Measurements from ENCODE around the gene EFNA1. TPM values are rescaled to one million over a fixed set of nuclear protein-coding genes. Genes with fewer than 3 reads are reported as not detected.

The EFNA1 gene
- total and polyA plus RNA-seq, 2 donors (not counting 3 experiments of a cell fraction or from before 2014, with no cell fraction given): 107 to 289 TPM

GRCh38 chr1:155179112-155180031 lies 51.7 kb downstream of the EFNA1 start:
- TF ChIP-seq EZH2 (IDR thresholded peaks at IDR 0.05; ENCODE audit: borderline replicate concordance, low read depth, low read length, severe bottlenecking): no peak
- TF ChIP-seq MYC (IDR thresholded peaks at IDR 0.05; ENCODE audit: low read depth, low read length): no peak
- TF ChIP-seq MAX (IDR thresholded peaks at IDR 0.05; ENCODE audit: insufficient read depth, insufficient read length): no peak
- no peak for TF ChIP-seq POLR2AphosphoS5 (IDR thresholded peaks at IDR 0.05; ENCODE audit: insufficient read depth, low read depth, low read length)
- TF ChIP-seq GATA2 (IDR thresholded peaks at IDR 0.05; ENCODE audit: insufficient read depth, insufficient read length, low read depth, low read length): no peak
- TF ChIP-seq CTCF (IDR thresholded peaks at IDR 0.05; ENCODE audit: extremely low read depth in 1 of 2, insufficient read depth in 1 of 2, low read depth in 1 of 2, low read length in 2 of 2): no peak
- TF ChIP-seq JUN (IDR thresholded peaks at IDR 0.05; ENCODE audit: borderline replicate concordance, insufficient read depth, insufficient read length, low read depth): no peak
- TF ChIP-seq POLR2A (IDR thresholded peaks at IDR 0.05; ENCODE audit: low read depth, low read length): no peak
- no peak for TF ChIP-seq FOS (IDR thresholded peaks at IDR 0.05; ENCODE audit: borderline replicate concordance, insufficient read depth, low read length)
- peaks cover 4 to 26% of the 10 kb centered on the region in 2 experiments for H3K36me3 ChIP-seq (ENCODE audit: control insufficient read depth in 2 of 2, extremely low read depth in 1 of 2, insufficient read depth in 2 of 2, low read length in 2 of 2)
- ChIA-PET POLR2A (no interaction called here), CTCF (no interaction called here)
- no peak overlapping the region for H3K9ac ChIP-seq (replicated peaks; ENCODE audit: extremely low read depth, insufficient read depth, low read length)
- no peak overlapping the region for H2AFZ ChIP-seq (ENCODE audit: low read depth, low read length)
- no peaks in the 10 kb centered on the region for H3K79me2 ChIP-seq (ENCODE audit: control insufficient read depth, insufficient read depth, low read length)
- H4K20me1 ChIP-seq (replicated peaks; ENCODE audit: control insufficient read depth, extremely low read depth, insufficient read depth, low read length): no peaks in the 10 kb centered on the region
- no TSS peak for BruUV-seq (replicated peaks)
- no peaks in the 10 kb centered on the region for H3K4me1 ChIP-seq (ENCODE audit: control insufficient read depth, extremely low read depth, insufficient read depth, low read length)
- H3K27me3 ChIP-seq (ENCODE audit: control insufficient read depth in 2 of 2, insufficient read depth in 2 of 2, low read length in 2 of 2): no peaks in the 10 kb centered on the region
- H3K4me2 ChIP-seq (ENCODE audit: insufficient read depth, low read length): no peak overlapping the region
- H3K9me3 ChIP-seq (replicated peaks; ENCODE audit: control insufficient read depth, insufficient read depth, low read length): no peaks in the 10 kb centered on the region
- dilution Hi-C loops (cut with MboI; ENCODE audit: extremely low pct_ligation_motif_present, low sequenced_read_pairs) (no loop called here), intact Hi-C loops (cut with micrococcal nuclease) (no loop called here)
- H3K9me1 ChIP-seq (replicated peaks; ENCODE audit: control insufficient read depth, extremely low read depth, insufficient read depth, low read length): no peaks in the 10 kb centered on the region
- no peak overlapping the region for H3K4me3 ChIP-seq (replicated peaks in 1 of 3; ENCODE audit: insufficient read depth in 1 of 3, low read depth in 1 of 3, low read length in 3 of 3)
- no peak overlapping the region for H3K27ac ChIP-seq (ENCODE audit: insufficient read depth, low read depth, low read length)
- FAIRE-seq: no peak
- DNase-seq (ENCODE audit: low read depth, low spot score): no peak
